BJ (cell line): ENCODE results near the gene PKN2. TPM values are rescaled to one million over a fixed set of nuclear protein-coding genes. Genes with fewer than 3 reads are reported as not detected.

ENCODE experiments used
- CTCF ChIA-PET: fragments of 350-600 bp; formaldehyde crosslinking; extraction: SDS; loops from one replicate; lab custom pipeline; 2021; ENCODE audit warnings: antibody characterized with exemption, inconsistent platforms; lab: Yijun Ruan, JAX
- POLR2A ChIA-PET: fragments of 300-600 bp; sonication (Branson Sonifier 250); formaldehyde crosslinking; extraction: SDS; loops from one replicate; lab custom pipeline; 2021; ENCODE audit warnings: antibody characterized with exemption; lab: Charles Lee
- DNase-seq: peaks from one replicate; pipeline ENCODE4 v3.0.0-alpha.2; 2011; ENCODE audit warnings: low read depth
- H3K27me3 ChIP-seq: 2 replicates; pipeline ENCODE4 v1.6.0; 2011; ENCODE audit warnings: low read length; ENCODE audit not compliant: control insufficient read depth, insufficient read depth
- H3K36me3 ChIP-seq: 2 replicates; pipeline ENCODE4 v1.5.1; 2011; ENCODE audit warnings: low read length; ENCODE audit not compliant: control insufficient read depth, insufficient read depth
- H3K4me3 ChIP-seq: 2 replicates; pipeline ENCODE4 v1.5.1; 2011; ENCODE audit warnings: low read depth, mild to moderate bottlenecking, control low read depth, low read length
- CTCF ChIP-seq: IDR thresholded peaks from 2 replicates; pipeline ENCODE4 v1.5.1; 2011; ENCODE audit warnings: low read depth, mild to moderate bottlenecking, control low read depth, inconsistent platforms, low read length, moderate library complexity; ENCODE audit not compliant: insufficient read depth
- polyA plus RNA-seq: library from polyadenylated mRNA; depleted of rRNA; stranded (reverse); fragments of >200 nt; gene quantifications from 2 replicates; pipeline ENCODE4 v1.2.3, GENCODE V29; 2011

PKN2 gene
- polyA plus RNA-seq, 1 experiment, result 9.5 TPM

- no peak for DNase-seq
- CTCF ChIA-PET, result no interaction called here
- H3K4me3 ChIP-seq, result no peak overlapping the region
These were observed 62.8 kb downstream of the PKN2 start for GRCh38 chr1:88746916-88747315.

GRCh38 chr1:88751714-88752113, 67.6 kb downstream of the PKN2 start:
- POLR2A ChIA-PET, result no interaction called here
- H3K36me3 ChIP-seq, result no peaks in the 10 kb centered on the region
- TF ChIP-seq CTCF, result no peak
- DNase-seq, result no peak
- CTCF ChIA-PET, result interaction anchor here (1.4 to 2.4 kb wide), 2 partner anchors 15 to 125 kb away, joined by 5 to 6 read pairs; no protein-coding TSS in a partner anchor
- no peak overlapping the region for H3K4me3 ChIP-seq
- no peaks in the 10 kb centered on the region for H3K27me3 ChIP-seq

More at GRCh38 chr1:88746916-88747315, 62.8 kb downstream of the PKN2 start:
- Histone ChIP-seq H3K36me3 (no peaks in the 10 kb centered on the region), H3K27me3 (no peaks in the 10 kb centered on the region)
- TF ChIP-seq CTCF, result no peak
- POLR2A ChIA-PET, result no interaction called here

GRCh38 chr1:88753506-88753905, 69.4 kb downstream of the PKN2 start:
- H3K27me3 ChIP-seq, result no peaks in the 10 kb centered on the region
- no peak for TF ChIP-seq CTCF
- POLR2A ChIA-PET, result no interaction called here
- H3K36me3 ChIP-seq, result no peaks in the 10 kb centered on the region
- CTCF ChIA-PET, result interaction anchor here (0.6 to 0.7 kb wide), 2 partner anchors 17 to 44 kb away, joined by 4 read pairs; no protein-coding TSS in a partner anchor
- no peak for DNase-seq
- H3K4me3 ChIP-seq, result no peak overlapping the region

GRCh38 chr1:88763649-88764406, 79.8 kb downstream of the PKN2 start:
- ChIA-PET CTCF (no interaction called here), POLR2A (no interaction called here)
- no peak for TF ChIP-seq CTCF
- peak; percentile 45 for DNase-seq
- Histone ChIP-seq H3K36me3 (0 out of 2 replicates have a peak, but pooled peaks cover 1% of the 10 kb centered on the region), H3K4me3 (no peak overlapping the region), H3K27me3 (no peaks in the 10 kb centered on the region)

- 0 out of 2 replicates have a peak, but pooled peaks cover 1% of the 10 kb centered on the region for H3K36me3 ChIP-seq
- H3K27me3 ChIP-seq, result no peaks in the 10 kb centered on the region
- no peak for TF ChIP-seq CTCF
- no peak for DNase-seq
- ChIA-PET CTCF (no interaction called here), POLR2A (no interaction called here)
- no peak overlapping the region for H3K4me3 ChIP-seq
These were observed 84.1 kb downstream of the PKN2 start for GRCh38 chr1:88768187-88768586.
